ENCODE results near the gene C1QL3. TPM values are rescaled to one million over a fixed set of nuclear protein-coding genes. Genes with fewer than 3 reads are reported as not detected.

Gene C1QL3
- total and polyA plus RNA-seq, 8 donors, result 0.13 to 1.3 (median 0.64) TPM; not detected in 2

- ATAC-seq, result peak; percentile 84
- no peak for TF ChIP-seq CTCF (IDR thresholded peaks at IDR 0.05)
Observed at GRCh38 chr10:16481052-16481728, 40.5 kb downstream of the C1QL3 start.

GRCh38 chr10:16478801-16479200 lies 42.9 kb downstream of the C1QL3 start:
- intact Hi-C loops (cut with DNase I), result no loop called here
- H3K4me1 ChIP-seq, result no peaks in the 10 kb centered on the region
- no peak for ATAC-seq
- no peaks in the 10 kb centered on the region for H3K9me3 ChIP-seq
- no peak overlapping the region for H3K4me3 ChIP-seq
- no peak for DNase-seq
- no peaks in the 10 kb centered on the region for H3K27me3 ChIP-seq
- no peaks in the 10 kb centered on the region for H3K36me3 ChIP-seq
- TF ChIP-seq CTCF (IDR thresholded peaks at IDR 0.05), result no peak
- H3K27ac ChIP-seq, result no peak overlapping the region

More at GRCh38 chr10:16481052-16481728, 40.5 kb downstream of the C1QL3 start:
- Histone ChIP-seq H3K4me3 (no peak overlapping the region), H3K9me3 (no peaks in the 10 kb centered on the region), H3K27ac (no peak overlapping the region), H3K36me3 (peaks cover 0 to 2% of the 10 kb centered on the region in 2 donors), H3K27me3 (no peaks in the 10 kb centered on the region), H3K4me1 (no peaks in the 10 kb centered on the region)
- no peak for DNase-seq
- intact Hi-C loops (cut with DNase I), result no loop called here

- Histone ChIP-seq H3K4me1 (no peaks in the 10 kb centered on the region), H3K27me3 (no peaks in the 10 kb centered on the region), H3K36me3 (no peaks in the 10 kb centered on the region), H3K4me3 (no peak overlapping the region), H3K27ac (no peak overlapping the region), H3K9me3 (no peaks in the 10 kb centered on the region)
- no peak for TF ChIP-seq CTCF (IDR thresholded peaks at IDR 0.05)
- intact Hi-C loops (cut with DNase I), result no loop called here
- no peak for DNase-seq
- no peak for ATAC-seq
Observed at GRCh38 chr10:16477757-16478156, 43.9 kb downstream of the C1QL3 start.

- H3K36me3 ChIP-seq, result no peaks in the 10 kb centered on the region
- DNase-seq, result no peak
- no peaks in the 10 kb centered on the region for H3K4me1 ChIP-seq
- H3K27ac ChIP-seq, result no peak overlapping the region
- no peak for TF ChIP-seq CTCF (IDR thresholded peaks at IDR 0.05)
- no peaks in the 10 kb centered on the region for H3K27me3 ChIP-seq
- no peak overlapping the region for H3K4me3 ChIP-seq
- ATAC-seq, result no peak
- intact Hi-C loops (cut with DNase I), result no loop called here
- no peaks in the 10 kb centered on the region for H3K9me3 ChIP-seq
Observed at GRCh38 chr10:16472828-16473227, 48.9 kb downstream of the C1QL3 start.

GRCh38 chr10:16470747-16471146 lies 50.9 kb downstream of the C1QL3 start:
- Histone ChIP-seq H3K4me1 (no peaks in the 10 kb centered on the region), H3K36me3 (no peaks in the 10 kb centered on the region), H3K4me3 (no peak overlapping the region), H3K9me3 (no peaks in the 10 kb centered on the region), H3K27ac (no peak overlapping the region), H3K27me3 (no peaks in the 10 kb centered on the region)
- DNase-seq, result no peak
- intact Hi-C loops (cut with DNase I), result no loop called here
- ATAC-seq, result no peak
- TF ChIP-seq CTCF (IDR thresholded peaks at IDR 0.05), result no peak
